Endothelial cell of umbilical vein (primary cell): ENCODE results near the gene FCMR. TPM values are rescaled to one million over a fixed set of nuclear protein-coding genes. Genes with fewer than 3 reads are reported as not detected.

ENCODE experiments used
- BruUV-seq: library from RNA; stranded (reverse); fragments of 400-500 nt; replicated peaks from 2 replicates; lab custom pipeline; 2021; lab: Mats Ljungman, UMichigan
- CTCF ChIA-PET: fragments of 300-600, 350-600 bp; sonication (Branson Sonifier 250); formaldehyde crosslinking; loops from one replicate; lab custom pipeline; 2021; ENCODE audit warnings: antibody characterized with exemption, inconsistent platforms; lab: Charles Lee
- POLR2A ChIA-PET: fragments of 300-600, 350-600 bp; sonication (Branson Sonifier 250); formaldehyde crosslinking; loops from one replicate; lab custom pipeline; 2021; ENCODE audit warnings: antibody characterized with exemption, inconsistent platforms; lab: Charles Lee
- DNase-seq: peaks from one replicate; pipeline ENCODE4 v3.0.0-alpha.2; 2011; ENCODE audit warnings: low read depth, low spot score
- FAIRE-seq: peaks from 2 replicates; lab custom pipeline; 2011; peaks lifted over from hg19 to GRCh38; lab: Jason Lieb, UNC
- H2AFZ ChIP-seq: 2 replicates; pipeline ENCODE4 v1.6.0; 2012; ENCODE audit warnings: low read depth, low read length, control low read depth, inconsistent platforms
- H3K27ac ChIP-seq: 2 replicates; pipeline ENCODE4 v1.5.1; 2011; ENCODE audit warnings: low read depth, mild to moderate bottlenecking, control low read depth, low read length, moderate library complexity; ENCODE audit not compliant: insufficient read depth
- H3K27me3 ChIP-seq, 2 experiments: 2 replicates each; pipeline versions ENCODE4 v1.6.0 to v1.6.1; 2011; ENCODE audit warnings: low read length in 2 of 2, mixed read lengths in 1 of 2; ENCODE audit not compliant: control insufficient read depth in 2 of 2, insufficient read depth in 2 of 2
- H3K36me3 ChIP-seq, 2 experiments: 2 replicates in 1 of 2; 3 replicates in 1 of 2; pipeline ENCODE4 v1.5.1; 2011; ENCODE audit warnings: low read length in 2 of 2, mild to moderate bottlenecking in 1 of 2, moderate library complexity in 1 of 2; ENCODE audit not compliant: control insufficient read depth in 2 of 2, insufficient read depth in 2 of 2; ENCODE audit errors: extremely low read depth in 1 of 2
- H3K4me1 ChIP-seq: 3 replicates; pipeline ENCODE4 v1.5.1; 2011; ENCODE audit warnings: mild to moderate bottlenecking, low read length; ENCODE audit not compliant: control insufficient read depth, insufficient read depth; ENCODE audit errors: extremely low read depth
- H3K4me2 ChIP-seq: 2 replicates; pipeline ENCODE4 v1.6.1; 2011; ENCODE audit warnings: low read length, control low read depth, mixed read lengths; ENCODE audit not compliant: insufficient read depth
- H3K4me3 ChIP-seq, 3 experiments: fragments of 200-600 bp in 1 of 3; sonication (generic), shearing (Covaris generic) in 1 of 3; replicated peaks in 1 of 3; 2 replicates each; pipeline ENCODE4 v1.5.1; 2011 to 2016; ENCODE audit warnings: control low read depth in 3 of 3, low read length in 3 of 3, mild to moderate bottlenecking in 2 of 3, inconsistent platforms in 1 of 3, low read depth in 1 of 3, moderate library complexity in 1 of 3; ENCODE audit not compliant: insufficient read depth in 1 of 3
- H3K79me2 ChIP-seq: 2 replicates; pipeline ENCODE4 v1.6.0; 2012; ENCODE audit warnings: low read length, inconsistent platforms; ENCODE audit not compliant: control insufficient read depth, insufficient read depth
- H3K9ac ChIP-seq: replicated peaks from 2 replicates; pipeline ENCODE3; 2011; ENCODE audit warnings: low read length, control low read depth; ENCODE audit not compliant: insufficient read depth; ENCODE audit errors: extremely low read depth
- H3K9me1 ChIP-seq: replicated peaks from 3 replicates; pipeline ENCODE4 v1.6.0; 2011; ENCODE audit warnings: mild to moderate bottlenecking, low read length; ENCODE audit not compliant: control insufficient read depth, insufficient read depth; ENCODE audit errors: extremely low read depth
- H3K9me3 ChIP-seq: replicated peaks from 2 replicates; pipeline ENCODE4 v1.5.1; 2012; ENCODE audit warnings: low read length, inconsistent platforms; ENCODE audit not compliant: control insufficient read depth, insufficient read depth
- H4K20me1 ChIP-seq: replicated peaks from 2 replicates; pipeline ENCODE3; 2011; ENCODE audit warnings: mild to moderate bottlenecking, low read length; ENCODE audit not compliant: control insufficient read depth, insufficient read depth; ENCODE audit errors: extremely low read depth
- JUN ChIP-seq: IDR thresholded peaks from 2 replicates; pipeline ENCODE4 v1.6.1; 2011; ENCODE audit warnings: borderline replicate concordance, low read depth; ENCODE audit not compliant: insufficient read length, insufficient read depth
- POLR2A ChIP-seq: IDR thresholded peaks from 2 replicates; pipeline ENCODE4 v1.6.1; 2012; ENCODE audit warnings: low read depth, mild to moderate bottlenecking, control low read depth, low read length
- dilution Hi-C: fragments of 300-500 bp; cut with MboI; formaldehyde crosslinking; loops from one replicate; pipeline ENCODE4 v1.15.0; 2019; ENCODE audit warnings: low sequenced_read_pairs; ENCODE audit not compliant: extremely low pct_ligation_motif_present
- intact Hi-C: fragments of 100-400 bp; cut with micrococcal nuclease; formaldehyde crosslinking; loops from one replicate; pipeline ENCODE4 v1.10.0; 2022
- polyA plus RNA-seq, 4 experiments: library from polyadenylated mRNA; depleted of rRNA in 3 of 4; stranded (reverse) in 3 of 4; unstranded in 1 of 4; fragments of >200 nt; gene quantifications; 2 replicates each; pipeline versions ENCODE4 v1.2.1 to v1.2.3, GENCODE V29; 2011 to 2012; ENCODE audit warnings: missing spikeins in 1 of 4
- total RNA-seq: library from RNA; stranded (reverse); gene quantifications from 2 replicates; pipeline ENCODE4 v1.2.3, GENCODE V29; 2021

Gene FCMR
- total and polyA plus RNA-seq, 2 donors (not counting 3 experiments of a cell fraction or from before 2014, with no cell fraction given), result not detected

DNA sequence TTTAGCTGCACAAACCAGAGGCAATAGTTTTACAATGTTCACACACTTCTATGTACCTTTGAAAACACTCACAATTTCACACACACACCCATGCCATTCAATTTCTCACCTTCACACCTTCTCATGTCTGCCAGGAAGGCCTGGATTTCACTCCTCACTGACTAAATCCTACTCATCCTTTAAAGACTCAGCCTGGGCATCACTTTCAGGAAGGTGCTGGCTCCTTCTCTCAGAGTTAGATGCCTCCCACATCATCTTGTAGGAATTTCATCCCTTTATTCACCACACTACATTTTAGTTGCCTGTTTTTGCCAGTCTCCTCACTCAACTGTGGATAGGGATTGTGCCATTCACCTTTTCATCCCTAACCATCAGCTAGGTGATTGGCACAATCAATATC lies 54.0 kb downstream of the FCMR start:
- Histone ChIP-seq H3K4me3 (no peak overlapping the region), H3K9me3 (no peaks in the 10 kb centered on the region), H3K79me2 (no peaks in the 10 kb centered on the region), H3K4me1 (no peaks in the 10 kb centered on the region), H3K9ac (no peak overlapping the region), H3K36me3 (no peaks in the 10 kb centered on the region), H3K27me3 (peaks cover 0 to 2% of the 10 kb centered on the region in 2 experiments), H2AFZ (no peak overlapping the region), H3K27ac (no peak overlapping the region), H4K20me1 (no peaks in the 10 kb centered on the region), H3K4me2 (no peak overlapping the region), H3K9me1 (no peaks in the 10 kb centered on the region)
- no peak for DNase-seq
- CTCF ChIA-PET, result no interaction called here
- FAIRE-seq, result no peak
- BruUV-seq, result no TSS peak
- TF ChIP-seq POLR2A, result no peak
- POLR2A ChIA-PET, result no interaction called here
- dilution Hi-C loops, result no loop called here
- intact Hi-C loops, result no loop called here

DNA sequence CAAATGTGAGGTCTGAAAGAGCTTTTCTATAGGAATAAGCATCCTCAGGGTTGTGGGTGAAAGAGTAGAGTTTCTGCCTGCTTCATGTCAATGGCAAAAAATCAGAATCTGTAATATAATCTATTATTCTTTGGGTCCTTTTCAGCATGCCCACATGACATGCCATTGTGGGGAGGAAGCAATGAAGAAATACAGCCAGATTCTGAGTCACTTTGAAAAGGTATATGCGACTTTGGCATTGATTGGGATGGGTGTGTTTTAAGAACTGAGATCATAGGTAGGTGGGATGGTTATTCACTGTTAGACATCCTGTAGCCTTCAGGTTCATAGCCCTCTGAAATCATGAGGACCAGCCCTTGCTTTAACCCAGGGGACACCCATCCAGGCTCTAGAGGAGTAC lies 54.5 kb downstream of the FCMR start:
- Histone ChIP-seq H3K4me1 (no peaks in the 10 kb centered on the region), H3K9ac (no peak overlapping the region), H3K27ac (no peak overlapping the region), H3K79me2 (no peaks in the 10 kb centered on the region), H4K20me1 (no peaks in the 10 kb centered on the region), H3K36me3 (no peaks in the 10 kb centered on the region), H3K27me3 (peaks cover 0 to 2% of the 10 kb centered on the region in 2 experiments), H3K4me2 (no peak overlapping the region), H2AFZ (no peak overlapping the region), H3K4me3 (no peak overlapping the region), H3K9me3 (no peaks in the 10 kb centered on the region), H3K9me1 (no peaks in the 10 kb centered on the region)
- ChIA-PET CTCF (interaction anchor here (0.6 kb wide), 1 partner anchor 635 kb away, joined by 3 read pairs; no protein-coding TSS in a partner anchor), POLR2A (no interaction called here)
- dilution Hi-C loops (no loop called here), intact Hi-C loops (no loop called here)
- TF ChIP-seq JUN, result no peak
- no peak for FAIRE-seq
- DNase-seq, result no peak
- BruUV-seq, result no TSS peak
